SU-DHL-6 (cell line): ENCODE results near the gene CEP135.

Experiments
- CTCF ChIP-seq: fragments of 200-600 bp; sonication (generic); IDR thresholded peaks from one replicate; pipeline ENCODE4 v1.5.1; 2017; ENCODE audit warnings: antibody characterized with exemption, mild to moderate bottlenecking, low read length, moderate library complexity; ENCODE audit not compliant: insufficient read depth, poor library complexity, severe bottlenecking
- EZH2phosphoT487 ChIP-seq: fragments of 200-600 bp; sonication (generic), shearing (Covaris generic); conservative IDR thresholded peaks from 2 replicates; pipeline ENCODE4 v1.6.1; 2018; ENCODE audit warnings: mild to moderate bottlenecking, antibody characterized with exemption, low read length, moderate library complexity, mixed read lengths

GRCh38 chr4:56051029-56051709 lies 102.4 kb downstream of the CEP135 start:
- TF ChIP-seq CTCF (no peak), EZH2phosphoT487 (no peak)
